GM23338 (cell line): ENCODE results near the gene BRD3. TPM values are rescaled to one million over a fixed set of nuclear protein-coding genes. Genes with fewer than 3 reads are reported as not detected.

Source experiments
- ATAC-seq: fragments of 200-7000 bp; cut with Tn5 transposase; 3 replicates; pipeline ENCODE4 v1.9.1; 2020
- DNase-seq: peaks from one replicate; pipeline ENCODE4 v3.0.0-alpha.2; 2015; ENCODE audit warnings: low spot score
- H2AFZ ChIP-seq: fragments of 200-600 bp; sonication (generic); 2 replicates; pipeline ENCODE4 v1.8.0; 2016; ENCODE audit warnings: antibody characterized with exemption, mild to moderate bottlenecking, moderate library complexity
- H3F3A ChIP-seq: fragments of 200-600 bp; sonication (generic); replicated peaks from 2 replicates; pipeline ENCODE4 v1.8.0; 2017; ENCODE audit warnings: antibody characterized with exemption, mixed run types, low read depth
- H3K27ac ChIP-seq: fragments of 200-600 bp; sonication (generic); 2 replicates; pipeline ENCODE4 v1.6.1; 2016; ENCODE audit warnings: low read depth
- H3K27me3 ChIP-seq: fragments of 200-600 bp; sonication (generic); 2 replicates; pipeline ENCODE4 v1.8.0; 2016; ENCODE audit warnings: mild to moderate bottlenecking, mixed run types, moderate library complexity; ENCODE audit not compliant: insufficient read depth
- H3K36me3 ChIP-seq: fragments of 200-600 bp; sonication (generic); 2 replicates; pipeline ENCODE4 v1.8.0; 2016; ENCODE audit warnings: mild to moderate bottlenecking; ENCODE audit not compliant: insufficient read depth
- H3K4me1 ChIP-seq: fragments of 200-600 bp; sonication (generic); 2 replicates; pipeline ENCODE4 v1.8.0; 2016; ENCODE audit warnings: mild to moderate bottlenecking, moderate library complexity; ENCODE audit not compliant: insufficient read depth
- H3K4me2 ChIP-seq: fragments of 200-600 bp; sonication (generic); 2 replicates; pipeline ENCODE4 v1.7.1; 2017; ENCODE audit warnings: mixed run types
- H3K4me3 ChIP-seq: fragments of 200-600 bp; sonication (generic); 2 replicates; pipeline ENCODE4 v1.6.1; 2016; ENCODE audit warnings: mixed run types
- H3K79me2 ChIP-seq: fragments of 200-600 bp; sonication (generic); replicated peaks from 2 replicates; pipeline ENCODE4 v1.8.0; 2017; ENCODE audit warnings: mild to moderate bottlenecking; ENCODE audit not compliant: insufficient read depth
- H3K9me2 ChIP-seq: fragments of 200-600 bp; sonication (generic); 2 replicates; pipeline ENCODE4 v1.8.0; 2017; ENCODE audit not compliant: insufficient read depth
- H4K20me1 ChIP-seq: fragments of 200-600 bp; sonication (generic); replicated peaks from 2 replicates; pipeline ENCODE4 v1.8.0; 2017; ENCODE audit warnings: mild to moderate bottlenecking; ENCODE audit not compliant: insufficient read depth
- H3K27ac Mint-ChIP-seq: 2 replicates; pipeline ENCODE4 v1.8.0; 2020; ENCODE audit warnings: inconsistent platforms, mild to moderate bottlenecking, moderate library complexity, mixed read lengths
- H3K27me3 Mint-ChIP-seq: 3 replicates; pipeline ENCODE4 v1.8.0; 2022; ENCODE audit warnings: low read depth, mild to moderate bottlenecking, moderate library complexity, mixed read lengths, inconsistent platforms; ENCODE audit not compliant: insufficient read depth, poor library complexity
- H3K36me3 Mint-ChIP-seq: 3 replicates; pipeline ENCODE4 v1.8.0; 2021; ENCODE audit warnings: low read depth, mild to moderate bottlenecking, inconsistent platforms, moderate library complexity, mixed read lengths
- H3K4me1 Mint-ChIP-seq: 3 replicates; pipeline ENCODE4 v1.8.0; 2020; ENCODE audit warnings: mild to moderate bottlenecking, inconsistent platforms, mixed read lengths
- H3K4me3 Mint-ChIP-seq: 3 replicates; pipeline ENCODE4 v1.8.0; 2021; ENCODE audit warnings: moderate library complexity, mild to moderate bottlenecking, inconsistent platforms, mixed read lengths
- H3K9me3 Mint-ChIP-seq: 3 replicates; pipeline ENCODE4 v1.8.0; 2020; ENCODE audit warnings: moderate library complexity, mild to moderate bottlenecking, inconsistent platforms, mixed read lengths
- CREB1 ChIP-seq: fragments of 250-450 bp; sonication (Bioruptor Pico); IDR thresholded peaks from 2 replicates; pipeline ENCODE4 v1.5.0; 2020; ENCODE audit warnings: low read depth, mild to moderate bottlenecking, moderate library complexity
- EZH2 ChIP-seq: fragments of 200-600 bp; sonication (generic); IDR thresholded peaks from one replicate; pipeline ENCODE4 v1.8.0; 2017; ENCODE audit warnings: antibody characterized with exemption, mild to moderate bottlenecking, low read depth; ENCODE audit not compliant: unreplicated experiment
- EZH2phosphoT487 ChIP-seq: fragments of 200-600 bp; sonication (generic); IDR thresholded peaks from one replicate; pipeline ENCODE4 v1.8.1; 2018; ENCODE audit warnings: antibody characterized with exemption; ENCODE audit not compliant: unreplicated experiment
- JUNB ChIP-seq: IDR thresholded peaks from one replicate; pipeline ENCODE4 v1.6.1; 2016; ENCODE audit warnings: antibody characterized with exemption; ENCODE audit not compliant: unreplicated experiment
- NANOG ChIP-seq: IDR thresholded peaks from 2 replicates; pipeline ENCODE4 v1.6.1; 2016; ENCODE audit warnings: antibody characterized with exemption, borderline replicate concordance
- POLR2AphosphoS5 ChIP-seq: IDR thresholded peaks from 2 replicates; pipeline ENCODE4 v1.6.1; 2016; ENCODE audit warnings: antibody characterized with exemption, low read depth
- STAT1 ChIP-seq: IDR thresholded peaks from one replicate; pipeline ENCODE4 v1.6.1; 2016; ENCODE audit warnings: antibody characterized with exemption; ENCODE audit not compliant: unreplicated experiment
- ZNF114 ChIP-seq: fragments of 250-450 bp; sonication (Bioruptor Pico); IDR thresholded peaks from 2 replicates; pipeline ENCODE4 v1.5.0; 2020; ENCODE audit warnings: mild to moderate bottlenecking, moderate library complexity
- ZNF331 ChIP-seq: fragments of 250-450 bp; sonication (Bioruptor Pico); IDR thresholded peaks from 2 replicates; pipeline ENCODE4 v1.5.0; 2020; ENCODE audit warnings: low read depth, mild to moderate bottlenecking, moderate library complexity
- polyA plus RNA-seq: library from polyadenylated mRNA; unstranded; fragments of >200 nt; fragmentation: Nextera tagmentation; extraction: Ambion mirVana; gene quantifications from 2 replicates; pipeline ENCODE4 v1.2.1, GENCODE V29; 2016
- total RNA-seq: library from RNA; depleted of rRNA; stranded (reverse); fragments of >200 nt; shearing (Covaris generic); gene quantifications from 2 replicates; pipeline ENCODE4 v1.2.3, GENCODE V29; 2014
- TF ChIP-seq, protein P1 (sequence below): fragments of 250-450 bp; sonication (Bioruptor Pico); IDR thresholded peaks from 2 replicates; pipeline ENCODE4 v1.5.0; 2020; ENCODE audit warnings: mild to moderate bottlenecking, moderate library complexity

Gene BRD3
- total and polyA plus RNA-seq, 2 experiments from 2014 or later = 46.0 to 88.0 TPM

DNA sequence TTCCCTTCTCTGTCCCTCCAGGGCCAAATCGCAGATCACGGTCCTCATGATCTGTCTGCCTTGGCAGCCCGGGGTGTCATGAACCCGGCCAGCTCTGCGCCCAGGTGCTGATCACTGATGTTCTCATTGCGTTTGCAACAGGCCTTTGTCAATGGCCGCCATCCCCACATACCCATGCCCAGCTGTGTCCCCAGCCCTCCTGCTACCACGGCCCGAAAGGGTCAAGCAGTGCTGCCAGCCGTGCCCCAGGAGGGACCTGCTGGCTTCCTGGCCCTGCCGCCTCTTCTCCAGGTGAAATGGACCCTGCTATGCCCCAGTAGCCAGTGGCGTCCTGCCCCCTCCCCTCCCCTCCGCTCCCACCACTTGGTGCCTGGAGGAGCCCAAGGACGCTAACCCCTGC lies 62.9 kb downstream of the BRD3 start:
- peaks cover 10% of the 10 kb centered on the region for H3K9me3 Mint-ChIP-seq
- no peak overlapping the region for H2AFZ ChIP-seq
- peaks cover 2% of the 10 kb centered on the region for H3K27me3 Mint-ChIP-seq
- no peak overlapping the region for H3K4me3 Mint-ChIP-seq
- H3K4me2 ChIP-seq = no peak overlapping the region
- H4K20me1 ChIP-seq = no peaks in the 10 kb centered on the region
- no peaks in the 10 kb centered on the region for H3K27me3 ChIP-seq
- H3K27ac ChIP-seq = no peak overlapping the region
- TF ChIP-seq EZH2phosphoT487 (no peak), ZNF114 (CRISPR knock-in tag) (no peak)
- DNase-seq (no peak), ATAC-seq (no peak)
- H3K36me3 ChIP-seq = no peaks in the 10 kb centered on the region
- no peaks in the 10 kb centered on the region; the same call in 2 of the 3 replicates for H3K36me3 Mint-ChIP-seq
- no peak overlapping the region for H3K4me3 ChIP-seq
- no peaks in the 10 kb centered on the region for H3F3A ChIP-seq
- no peaks in the 10 kb centered on the region for H3K4me1 ChIP-seq
- no peaks in the 10 kb centered on the region for H3K4me1 Mint-ChIP-seq
- no peak overlapping the region for H3K27ac Mint-ChIP-seq
- H3K9me2 ChIP-seq = no peaks in the 10 kb centered on the region
- H3K79me2 ChIP-seq = no peaks in the 10 kb centered on the region

DNA sequence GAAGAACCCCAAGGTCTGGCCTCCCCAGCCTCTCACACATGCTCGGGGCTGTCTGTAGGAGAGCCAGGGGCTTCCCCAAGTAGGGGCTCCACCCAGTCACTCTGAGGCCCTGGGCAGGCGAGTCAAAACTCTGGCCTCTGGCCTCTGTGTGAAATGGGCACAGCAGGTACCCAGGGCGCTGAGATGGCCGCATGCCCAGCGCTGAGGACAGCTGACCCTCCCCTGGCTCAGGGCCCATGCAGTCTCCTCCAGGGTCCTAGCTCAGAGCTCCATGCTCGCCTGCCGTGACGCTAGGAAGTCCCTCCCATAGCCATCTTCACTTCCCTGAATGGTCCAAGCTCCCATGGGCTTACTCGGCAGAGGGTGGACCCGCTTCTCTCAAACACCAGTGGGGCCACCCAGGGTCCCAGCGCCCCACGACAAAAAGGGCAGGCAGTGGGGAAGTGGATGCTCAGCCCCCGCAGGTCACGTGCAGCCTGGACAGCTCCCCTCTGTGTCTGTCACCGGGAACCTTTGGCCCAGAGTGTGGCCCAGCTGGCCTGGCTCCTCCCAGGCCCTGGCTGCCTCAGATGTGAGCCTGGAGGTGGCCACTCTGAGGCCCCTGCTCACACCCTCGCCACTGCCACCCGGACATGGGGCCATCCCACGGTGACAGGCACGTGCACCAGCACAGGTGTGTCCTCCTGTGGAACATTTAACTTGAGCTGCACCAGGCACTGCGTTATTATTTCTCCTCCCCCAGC lies 63.5 kb downstream of the BRD3 start:
- H3K27me3 Mint-ChIP-seq = peaks cover 2% of the 10 kb centered on the region
- no peaks in the 10 kb centered on the region; the same call in 2 of the 3 replicates for H3K36me3 Mint-ChIP-seq
- H3F3A ChIP-seq = no peaks in the 10 kb centered on the region
- H3K27ac ChIP-seq = no peak overlapping the region
- DNase-seq (no peak), ATAC-seq (no peak)
- H3K4me1 ChIP-seq = no peaks in the 10 kb centered on the region
- no peaks in the 10 kb centered on the region for H3K36me3 ChIP-seq
- no peak overlapping the region for H3K27ac Mint-ChIP-seq
- H3K4me1 Mint-ChIP-seq = no peaks in the 10 kb centered on the region
- H3K27me3 ChIP-seq = no peaks in the 10 kb centered on the region
- no peaks in the 10 kb centered on the region for H3K79me2 ChIP-seq
- no peak overlapping the region for H3K4me3 Mint-ChIP-seq
- no peak for TF ChIP-seq EZH2
- TF ChIP-seq JUNB = no peak
- no peak for TF ChIP-seq ZNF114 (CRISPR knock-in tag)
- TF ChIP-seq ZNF331 = no peak
- TF ChIP-seq EZH2phosphoT487 = no peak
- TF ChIP-seq POLR2AphosphoS5 = no peak
- no peak for TF ChIP-seq STAT1
- TF ChIP-seq CREB1 = no peak
- no peaks in the 10 kb centered on the region for H3K9me2 ChIP-seq
- H3K4me2 ChIP-seq = no peak overlapping the region
- peaks cover 5% of the 10 kb centered on the region for H3K9me3 Mint-ChIP-seq
- no peaks in the 10 kb centered on the region for H4K20me1 ChIP-seq
- H3K4me3 ChIP-seq = no peak overlapping the region
- H2AFZ ChIP-seq = no peak overlapping the region

DNA sequence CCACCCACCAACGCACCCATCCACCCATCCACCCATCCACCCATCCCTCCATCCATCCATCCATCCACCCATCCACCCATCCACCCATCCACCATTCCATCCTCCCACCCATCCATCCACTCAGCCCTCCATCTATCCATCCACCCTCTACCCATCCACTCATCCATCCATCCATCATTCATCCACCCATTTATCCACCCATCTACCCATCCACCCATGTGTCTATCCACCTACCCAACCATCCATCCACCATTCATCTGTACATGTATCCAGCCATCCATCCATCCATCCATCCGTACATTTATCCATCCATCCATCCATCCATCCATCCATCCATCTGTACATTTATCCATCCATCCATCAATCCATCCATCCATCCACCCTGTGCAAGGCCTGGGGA lies 64.6 kb downstream of the BRD3 start:
- no peaks in the 10 kb centered on the region for H3K9me2 ChIP-seq
- peaks cover 5% of the 10 kb centered on the region for H3K9me3 Mint-ChIP-seq
- H3K4me3 ChIP-seq = no peak overlapping the region
- no peak overlapping the region for H3K4me3 Mint-ChIP-seq
- no peak overlapping the region for H3K27ac Mint-ChIP-seq
- no peaks in the 10 kb centered on the region for H3F3A ChIP-seq
- ATAC-seq = no peak
- H3K4me1 Mint-ChIP-seq = no peaks in the 10 kb centered on the region
- no peaks in the 10 kb centered on the region for H4K20me1 ChIP-seq
- H3K36me3 ChIP-seq = no peaks in the 10 kb centered on the region
- peaks cover 2% of the 10 kb centered on the region for H3K27me3 Mint-ChIP-seq
- H3K36me3 Mint-ChIP-seq = no peaks in the 10 kb centered on the region; the same call in 2 of the 3 replicates
- H3K27ac ChIP-seq = no peak overlapping the region
- H3K4me1 ChIP-seq = no peaks in the 10 kb centered on the region
- H3K27me3 ChIP-seq = no peaks in the 10 kb centered on the region
- no peaks in the 10 kb centered on the region for H3K79me2 ChIP-seq
- no peak overlapping the region for H2AFZ ChIP-seq
- DNase-seq = no peak
- H3K4me2 ChIP-seq = no peak overlapping the region
- TF ChIP-seq NANOG = no peak
- TF ChIP-seq POLR2AphosphoS5 = no peak
- no peak for TF ChIP-seq EZH2
- TF ChIP-seq ZNF114 (CRISPR knock-in tag) = no peak
- no peak for TF ChIP-seq EZH2phosphoT487
- TF ChIP-seq JUNB = no peak
- TF ChIP-seq, protein P1, sequence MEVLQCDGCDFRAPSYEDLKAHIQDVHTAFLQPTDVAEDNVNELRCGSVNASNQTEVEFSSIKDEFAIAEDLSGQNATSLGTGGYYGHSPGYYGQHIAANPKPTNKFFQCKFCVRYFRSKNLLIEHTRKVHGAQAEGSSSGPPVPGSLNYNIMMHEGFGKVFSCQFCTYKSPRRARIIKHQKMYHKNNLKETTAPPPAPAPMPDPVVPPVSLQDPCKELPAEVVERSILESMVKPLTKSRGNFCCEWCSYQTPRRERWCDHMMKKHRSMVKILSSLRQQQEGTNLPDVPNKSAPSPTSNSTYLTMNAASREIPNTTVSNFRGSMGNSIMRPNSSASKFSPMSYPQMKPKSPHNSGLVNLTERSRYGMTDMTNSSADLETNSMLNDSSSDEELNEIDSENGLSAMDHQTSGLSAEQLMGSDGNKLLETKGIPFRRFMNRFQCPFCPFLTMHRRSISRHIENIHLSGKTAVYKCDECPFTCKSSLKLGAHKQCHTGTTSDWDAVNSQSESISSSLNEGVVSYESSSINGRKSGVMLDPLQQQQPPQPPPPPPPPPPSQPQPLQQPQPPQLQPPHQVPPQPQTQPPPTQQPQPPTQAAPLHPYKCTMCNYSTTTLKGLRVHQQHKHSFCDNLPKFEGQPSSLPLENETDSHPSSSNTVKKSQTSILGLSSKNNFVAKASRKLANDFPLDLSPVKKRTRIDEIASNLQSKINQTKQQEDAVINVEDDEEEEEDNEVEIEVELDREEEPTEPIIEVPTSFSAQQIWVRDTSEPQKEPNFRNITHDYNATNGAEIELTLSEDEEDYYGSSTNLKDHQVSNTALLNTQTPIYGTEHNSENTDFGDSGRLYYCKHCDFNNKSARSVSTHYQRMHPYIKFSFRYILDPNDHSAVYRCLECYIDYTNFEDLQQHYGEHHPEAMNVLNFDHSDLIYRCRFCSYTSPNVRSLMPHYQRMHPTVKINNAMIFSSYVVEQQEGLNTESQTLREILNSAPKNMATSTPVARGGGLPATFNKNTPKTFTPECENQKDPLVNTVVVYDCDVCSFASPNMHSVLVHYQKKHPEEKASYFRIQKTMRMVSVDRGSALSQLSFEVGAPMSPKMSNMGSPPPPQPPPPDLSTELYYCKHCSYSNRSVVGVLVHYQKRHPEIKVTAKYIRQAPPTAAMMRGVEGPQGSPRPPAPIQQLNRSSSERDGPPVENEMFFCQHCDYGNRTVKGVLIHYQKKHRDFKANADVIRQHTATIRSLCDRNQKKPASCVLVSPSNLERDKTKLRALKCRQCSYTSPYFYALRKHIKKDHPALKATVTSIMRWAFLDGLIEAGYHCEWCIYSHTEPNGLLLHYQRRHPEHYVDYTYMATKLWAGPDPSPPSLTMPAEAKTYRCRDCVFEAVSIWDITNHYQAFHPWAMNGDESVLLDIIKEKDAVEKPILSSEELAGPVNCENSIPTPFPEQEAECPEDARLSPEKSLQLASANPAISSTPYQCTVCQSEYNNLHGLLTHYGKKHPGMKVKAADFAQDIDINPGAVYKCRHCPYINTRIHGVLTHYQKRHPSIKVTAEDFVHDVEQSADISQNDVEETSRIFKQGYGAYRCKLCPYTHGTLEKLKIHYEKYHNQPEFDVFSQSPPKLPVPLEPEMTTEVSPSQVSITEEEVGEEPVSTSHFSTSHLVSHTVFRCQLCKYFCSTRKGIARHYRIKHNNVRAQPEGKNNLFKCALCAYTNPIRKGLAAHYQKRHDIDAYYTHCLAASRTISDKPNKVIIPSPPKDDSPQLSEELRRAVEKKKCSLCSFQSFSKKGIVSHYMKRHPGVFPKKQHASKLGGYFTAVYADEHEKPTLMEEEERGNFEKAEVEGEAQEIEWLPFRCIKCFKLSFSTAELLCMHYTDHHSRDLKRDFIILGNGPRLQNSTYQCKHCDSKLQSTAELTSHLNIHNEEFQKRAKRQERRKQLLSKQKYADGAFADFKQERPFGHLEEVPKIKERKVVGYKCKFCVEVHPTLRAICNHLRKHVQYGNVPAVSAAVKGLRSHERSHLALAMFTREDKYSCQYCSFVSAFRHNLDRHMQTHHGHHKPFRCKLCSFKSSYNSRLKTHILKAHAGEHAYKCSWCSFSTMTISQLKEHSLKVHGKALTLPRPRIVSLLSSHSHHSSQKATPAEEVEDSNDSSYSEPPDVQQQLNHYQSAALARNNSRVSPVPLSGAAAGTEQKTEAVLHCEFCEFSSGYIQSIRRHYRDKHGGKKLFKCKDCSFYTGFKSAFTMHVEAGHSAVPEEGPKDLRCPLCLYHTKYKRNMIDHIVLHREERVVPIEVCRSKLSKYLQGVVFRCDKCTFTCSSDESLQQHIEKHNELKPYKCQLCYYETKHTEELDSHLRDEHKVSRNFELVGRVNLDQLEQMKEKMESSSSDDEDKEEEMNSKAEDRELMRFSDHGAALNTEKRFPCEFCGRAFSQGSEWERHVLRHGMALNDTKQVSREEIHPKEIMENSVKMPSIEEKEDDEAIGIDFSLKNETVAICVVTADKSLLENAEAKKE (CRISPR knock-in tag) = no peak
